ENCODE results near the gene CES4A.

Gene CES4A

GRCh38 chr16:67023689-67024088 is 35.3 kb downstream of the CES4A start:
- Histone ChIP-seq H3K4ac (ENCODE audit: low read depth, low read length) (no peak overlapping the region), H3K9me3 (ENCODE audit: insufficient read depth, low read depth, low read length) (no peaks in the 10 kb centered on the region), H3K27me3 (ENCODE audit: insufficient read depth, low read length) (no peaks in the 10 kb centered on the region), H2BK120ac (ENCODE audit: insufficient read depth, low read length, poor library complexity) (peak overlapping the region; percentile 49), H2AK5ac (ENCODE audit: low read length) (no peak overlapping the region), H3K23ac (ENCODE audit: low read length) (no peak overlapping the region), H3K79me2 (ENCODE audit: control insufficient read depth, insufficient read depth, low read length, poor library complexity) (peaks cover 3% of the 10 kb centered on the region), H4K91ac (ENCODE audit: low read depth, low read length) (peak overlapping the region; percentile 67), H3K4me2 (ENCODE audit: low read length) (no peak overlapping the region), H3K36me3 (ENCODE audit: control insufficient read depth in 1 of 2, insufficient read depth in 2 of 2, low read length in 2 of 2) (no peaks in the 10 kb centered on the region), H4K8ac (ENCODE audit: low read depth, low read length) (no peak overlapping the region), H2AFZ (ENCODE audit: insufficient read depth, low read length, poor library complexity) (no peak overlapping the region), H3K14ac (ENCODE audit: low read length) (peak overlapping the region; percentile 29), H4K12ac (ENCODE audit: low read depth, low read length) (no peak overlapping the region), H3K9ac (ENCODE audit: low read length) (no peak overlapping the region), H3K27ac (ENCODE audit: low read depth, low read length) (no peak overlapping the region), H3K18ac (ENCODE audit: low read length) (no peak overlapping the region), H2BK5ac (ENCODE audit: low read depth, low read length, poor library complexity) (no peak overlapping the region), H3K79me1 (ENCODE audit: low read length) (peaks cover 8% of the 10 kb centered on the region), H3K4me1 (ENCODE audit: control insufficient read depth in 1 of 2, insufficient read depth in 2 of 2, low read length in 2 of 2) (peaks cover 12 to 20% of the 10 kb centered on the region in 2 experiments), H3K4me3 (ENCODE audit: low read depth, low read length) (no peak overlapping the region), H2BK12ac (ENCODE audit: low read length) (no peak overlapping the region)
- no CpG with 5 or more reads among the region's 1 CpG for WGBS (ENCODE audit: extremely low coverage, insufficient coverage, insufficient read length)
- DNase-seq = no peak

- Histone ChIP-seq H3K4ac (ENCODE audit: low read depth, low read length) (no peak overlapping the region), H3K14ac (ENCODE audit: low read length) (no peak overlapping the region), H3K27me3 (ENCODE audit: insufficient read depth, low read length) (no peaks in the 10 kb centered on the region), H2AFZ (ENCODE audit: insufficient read depth, low read length, poor library complexity) (no peak overlapping the region), H3K79me1 (ENCODE audit: low read length) (peaks cover 14% of the 10 kb centered on the region), H3K18ac (ENCODE audit: low read length) (no peak overlapping the region), H3K4me3 (ENCODE audit: low read depth, low read length) (no peak overlapping the region), H3K79me2 (ENCODE audit: control insufficient read depth, insufficient read depth, low read length, poor library complexity) (peaks cover 10% of the 10 kb centered on the region), H2BK12ac (ENCODE audit: low read length) (peak overlapping the region; percentile 73), H2BK5ac (ENCODE audit: low read depth, low read length, poor library complexity) (no peak overlapping the region), H4K91ac (ENCODE audit: low read depth, low read length) (peak overlapping the region; percentile 33), H4K12ac (ENCODE audit: low read depth, low read length) (no peak overlapping the region), H3K36me3 (ENCODE audit: control insufficient read depth in 1 of 2, insufficient read depth in 2 of 2, low read length in 2 of 2) (no peaks in the 10 kb centered on the region), H3K27ac (ENCODE audit: low read depth, low read length) (no peak overlapping the region), H3K4me1 (ENCODE audit: control insufficient read depth in 1 of 2, insufficient read depth in 2 of 2, low read length in 2 of 2) (peaks cover 12 to 21% of the 10 kb centered on the region in 2 experiments), H3K4me2 (ENCODE audit: low read length) (no peak overlapping the region), H3K9me3 (ENCODE audit: insufficient read depth, low read depth, low read length) (no peaks in the 10 kb centered on the region), H3K23ac (ENCODE audit: low read length) (no peak overlapping the region), H3K9ac (ENCODE audit: low read length) (no peak overlapping the region), H2BK120ac (ENCODE audit: insufficient read depth, low read length, poor library complexity) (peak overlapping the region; percentile 46), H2AK5ac (ENCODE audit: low read length) (peak overlapping the region; percentile 57), H4K8ac (ENCODE audit: low read depth, low read length) (no peak overlapping the region)
- no CpG with 5 or more reads among the region's 4 CpGs for WGBS (ENCODE audit: extremely low coverage, insufficient coverage, insufficient read length)
- DNase-seq = no peak
These were observed 36.2 kb downstream of the CES4A start for GRCh38 chr16:67024384-67025209.

- no peaks in the 10 kb centered on the region for H3K27me3 ChIP-seq (ENCODE audit: insufficient read depth, low read length)
- peaks cover 13% of the 10 kb centered on the region for H3K79me2 ChIP-seq (ENCODE audit: control insufficient read depth, insufficient read depth, low read length, poor library complexity)
- peak overlapping the region; percentile 17 for H2BK12ac ChIP-seq (ENCODE audit: low read length)
- no peak overlapping the region for H3K4ac ChIP-seq (ENCODE audit: low read depth, low read length)
- no peaks in the 10 kb centered on the region for H3K36me3 ChIP-seq (ENCODE audit: control insufficient read depth in 1 of 2, insufficient read depth in 2 of 2, low read length in 2 of 2)
- H4K12ac ChIP-seq (ENCODE audit: low read depth, low read length) = no peak overlapping the region
- H2BK5ac ChIP-seq (ENCODE audit: low read depth, low read length, poor library complexity) = peak overlapping the region; percentile 29
- H4K8ac ChIP-seq (ENCODE audit: low read depth, low read length) = no peak overlapping the region
- H4K91ac ChIP-seq (ENCODE audit: low read depth, low read length) = peak overlapping the region; percentile 31
- no peak overlapping the region for H3K18ac ChIP-seq (ENCODE audit: low read length)
- DNase-seq = no peak
- no peak overlapping the region for H3K23ac ChIP-seq (ENCODE audit: low read length)
- H2AFZ ChIP-seq (ENCODE audit: insufficient read depth, low read length, poor library complexity) = no peak overlapping the region
- H3K14ac ChIP-seq (ENCODE audit: low read length) = no peak overlapping the region
- no peak overlapping the region for H3K4me3 ChIP-seq (ENCODE audit: low read depth, low read length)
- H3K4me1 ChIP-seq (ENCODE audit: control insufficient read depth in 1 of 2, insufficient read depth in 2 of 2, low read length in 2 of 2) = peaks cover 13 to 21% of the 10 kb centered on the region in 2 experiments
- no peak overlapping the region for H3K4me2 ChIP-seq (ENCODE audit: low read length)
- H3K9me3 ChIP-seq (ENCODE audit: insufficient read depth, low read depth, low read length) = no peaks in the 10 kb centered on the region
- no peak overlapping the region for H2AK5ac ChIP-seq (ENCODE audit: low read length)
- H3K79me1 ChIP-seq (ENCODE audit: low read length) = peaks cover 17% of the 10 kb centered on the region
- no peak overlapping the region for H3K27ac ChIP-seq (ENCODE audit: low read depth, low read length)
- no peak overlapping the region for H3K9ac ChIP-seq (ENCODE audit: low read length)
- no peak overlapping the region for H2BK120ac ChIP-seq (ENCODE audit: insufficient read depth, low read length, poor library complexity)
These were observed 36.8 kb downstream of the CES4A start for GRCh38 chr16:67025210-67025550.

GRCh38 chr16:67026570-67026969 is 38.2 kb downstream of the CES4A start:
- no peak overlapping the region for H3K9ac ChIP-seq (ENCODE audit: low read length)
- peaks cover 16 to 27% of the 10 kb centered on the region in 2 experiments for H3K4me1 ChIP-seq (ENCODE audit: control insufficient read depth in 1 of 2, insufficient read depth in 2 of 2, low read length in 2 of 2)
- no peaks in the 10 kb centered on the region for H3K9me3 ChIP-seq (ENCODE audit: insufficient read depth, low read depth, low read length)
- no peak overlapping the region for H2AFZ ChIP-seq (ENCODE audit: insufficient read depth, low read length, poor library complexity)
- no peak overlapping the region for H2BK5ac ChIP-seq (ENCODE audit: low read depth, low read length, poor library complexity)
- H3K4me3 ChIP-seq (ENCODE audit: low read depth, low read length) = no peak overlapping the region
- H3K4ac ChIP-seq (ENCODE audit: low read depth, low read length) = no peak overlapping the region
- H3K23ac ChIP-seq (ENCODE audit: low read length) = no peak overlapping the region
- no peak overlapping the region for H2AK5ac ChIP-seq (ENCODE audit: low read length)
- no peak for DNase-seq
- no peak overlapping the region for H4K12ac ChIP-seq (ENCODE audit: low read depth, low read length)
- H3K36me3 ChIP-seq (ENCODE audit: control insufficient read depth in 1 of 2, insufficient read depth in 2 of 2, low read length in 2 of 2) = peaks cover 2 to 4% of the 10 kb centered on the region in 2 experiments
- H4K8ac ChIP-seq (ENCODE audit: low read depth, low read length) = no peak overlapping the region
- H2BK120ac ChIP-seq (ENCODE audit: insufficient read depth, low read length, poor library complexity) = no peak overlapping the region
- H4K91ac ChIP-seq (ENCODE audit: low read depth, low read length) = peak overlapping the region; percentile 23
- no peaks in the 10 kb centered on the region for H3K27me3 ChIP-seq (ENCODE audit: insufficient read depth, low read length)
- H3K18ac ChIP-seq (ENCODE audit: low read length) = no peak overlapping the region
- H3K4me2 ChIP-seq (ENCODE audit: low read length) = no peak overlapping the region
- no peak overlapping the region for H3K14ac ChIP-seq (ENCODE audit: low read length)
- H3K79me2 ChIP-seq (ENCODE audit: control insufficient read depth, insufficient read depth, low read length, poor library complexity) = peaks cover 16% of the 10 kb centered on the region
- no peak overlapping the region for H3K27ac ChIP-seq (ENCODE audit: low read depth, low read length)
- WGBS (ENCODE audit: extremely low coverage, insufficient coverage, insufficient read length) = no CpG with 5 or more reads among the region's 4 CpGs
- no peak overlapping the region for H2BK12ac ChIP-seq (ENCODE audit: low read length)
- peaks cover 15% of the 10 kb centered on the region for H3K79me1 ChIP-seq (ENCODE audit: low read length)

All from trophoblast cell (in vitro differentiated cells and primary cell).